Endothelial cell of umbilical vein (primary cell): ENCODE results near the gene RAB28. TPM values are rescaled to one million over a fixed set of nuclear protein-coding genes. Genes with fewer than 3 reads are reported as not detected.

Source experiments
- BruUV-seq: library from RNA; stranded (reverse); fragments of 400-500 nt; replicated peaks from 2 replicates; lab custom pipeline; 2021; lab: Mats Ljungman, UMichigan
- CTCF ChIA-PET: fragments of 300-600, 350-600 bp; sonication (Branson Sonifier 250); formaldehyde crosslinking; loops from one replicate; lab custom pipeline; 2021; ENCODE audit warnings: antibody characterized with exemption, inconsistent platforms; lab: Charles Lee
- POLR2A ChIA-PET: fragments of 300-600, 350-600 bp; sonication (Branson Sonifier 250); formaldehyde crosslinking; loops from one replicate; lab custom pipeline; 2021; ENCODE audit warnings: antibody characterized with exemption, inconsistent platforms; lab: Charles Lee
- DNase-seq: peaks from one replicate; pipeline ENCODE4 v3.0.0-alpha.2; 2011; ENCODE audit warnings: low read depth, low spot score
- FAIRE-seq: peaks from 2 replicates; lab custom pipeline; 2011; peaks lifted over from hg19 to GRCh38; lab: Jason Lieb, UNC
- H2AFZ ChIP-seq: 2 replicates; pipeline ENCODE4 v1.6.0; 2012; ENCODE audit warnings: low read depth, low read length, control low read depth, inconsistent platforms
- H3K27ac ChIP-seq: 2 replicates; pipeline ENCODE4 v1.5.1; 2011; ENCODE audit warnings: low read depth, mild to moderate bottlenecking, control low read depth, low read length, moderate library complexity; ENCODE audit not compliant: insufficient read depth
- H3K27me3 ChIP-seq, 2 experiments: 2 replicates each; pipeline versions ENCODE4 v1.6.0 to v1.6.1; 2011; ENCODE audit warnings: low read length in 2 of 2, mixed read lengths in 1 of 2; ENCODE audit not compliant: control insufficient read depth in 2 of 2, insufficient read depth in 2 of 2
- H3K36me3 ChIP-seq, 2 experiments: 2 replicates in 1 of 2; 3 replicates in 1 of 2; pipeline ENCODE4 v1.5.1; 2011; ENCODE audit warnings: low read length in 2 of 2, mild to moderate bottlenecking in 1 of 2, moderate library complexity in 1 of 2; ENCODE audit not compliant: control insufficient read depth in 2 of 2, insufficient read depth in 2 of 2; ENCODE audit errors: extremely low read depth in 1 of 2
- H3K4me1 ChIP-seq: 3 replicates; pipeline ENCODE4 v1.5.1; 2011; ENCODE audit warnings: mild to moderate bottlenecking, low read length; ENCODE audit not compliant: control insufficient read depth, insufficient read depth; ENCODE audit errors: extremely low read depth
- H3K4me2 ChIP-seq: 2 replicates; pipeline ENCODE4 v1.6.1; 2011; ENCODE audit warnings: low read length, control low read depth, mixed read lengths; ENCODE audit not compliant: insufficient read depth
- H3K4me3 ChIP-seq, 3 experiments: fragments of 200-600 bp in 1 of 3; sonication (generic), shearing (Covaris generic) in 1 of 3; replicated peaks in 1 of 3; 2 replicates each; pipeline ENCODE4 v1.5.1; 2011 to 2016; ENCODE audit warnings: control low read depth in 3 of 3, low read length in 3 of 3, mild to moderate bottlenecking in 2 of 3, inconsistent platforms in 1 of 3, low read depth in 1 of 3, moderate library complexity in 1 of 3; ENCODE audit not compliant: insufficient read depth in 1 of 3
- H3K79me2 ChIP-seq: 2 replicates; pipeline ENCODE4 v1.6.0; 2012; ENCODE audit warnings: low read length, inconsistent platforms; ENCODE audit not compliant: control insufficient read depth, insufficient read depth
- H3K9ac ChIP-seq: replicated peaks from 2 replicates; pipeline ENCODE3; 2011; ENCODE audit warnings: low read length, control low read depth; ENCODE audit not compliant: insufficient read depth; ENCODE audit errors: extremely low read depth
- H3K9me1 ChIP-seq: replicated peaks from 3 replicates; pipeline ENCODE4 v1.6.0; 2011; ENCODE audit warnings: mild to moderate bottlenecking, low read length; ENCODE audit not compliant: control insufficient read depth, insufficient read depth; ENCODE audit errors: extremely low read depth
- H3K9me3 ChIP-seq: replicated peaks from 2 replicates; pipeline ENCODE4 v1.5.1; 2012; ENCODE audit warnings: low read length, inconsistent platforms; ENCODE audit not compliant: control insufficient read depth, insufficient read depth
- H4K20me1 ChIP-seq: replicated peaks from 2 replicates; pipeline ENCODE3; 2011; ENCODE audit warnings: mild to moderate bottlenecking, low read length; ENCODE audit not compliant: control insufficient read depth, insufficient read depth; ENCODE audit errors: extremely low read depth
- CTCF ChIP-seq, 2 donors: IDR thresholded peaks; 1 replicate in 1 of 2; 2 replicates in 1 of 2; pipeline ENCODE4 v1.5.1; 2011; ENCODE audit warnings: low read length in 2 of 2, mild to moderate bottlenecking in 2 of 2, moderate library complexity in 2 of 2, control low read depth in 1 of 2, inconsistent platforms in 1 of 2, low read depth in 1 of 2; ENCODE audit not compliant: insufficient read depth in 1 of 2; ENCODE audit errors: extremely low read depth in 1 of 2
- EZH2 ChIP-seq: IDR thresholded peaks from 2 replicates; pipeline ENCODE4 v1.6.1; 2012; ENCODE audit warnings: borderline replicate concordance, low read depth, mild to moderate bottlenecking, moderate library complexity, low read length, inconsistent platforms; ENCODE audit not compliant: severe bottlenecking
- FOS ChIP-seq: IDR thresholded peaks from 2 replicates; pipeline ENCODE4 v1.6.1; 2011; ENCODE audit warnings: mild to moderate bottlenecking, low read length, moderate library complexity, borderline replicate concordance; ENCODE audit not compliant: insufficient read depth
- GATA2 ChIP-seq: IDR thresholded peaks from 2 replicates; pipeline ENCODE4 v1.7.0; 2011; ENCODE audit warnings: low read depth, mild to moderate bottlenecking, moderate library complexity, mixed read lengths, low read length; ENCODE audit not compliant: insufficient read length, insufficient read depth
- JUN ChIP-seq: IDR thresholded peaks from 2 replicates; pipeline ENCODE4 v1.6.1; 2011; ENCODE audit warnings: borderline replicate concordance, low read depth; ENCODE audit not compliant: insufficient read length, insufficient read depth
- MAX ChIP-seq: IDR thresholded peaks from 2 replicates; pipeline ENCODE4 v1.6.1; 2011; ENCODE audit not compliant: insufficient read depth, insufficient read length
- MYC ChIP-seq: IDR thresholded peaks from one replicate; pipeline ENCODE4 v1.6.1; 2011; ENCODE audit warnings: mild to moderate bottlenecking, low read depth, low read length
- POLR2A ChIP-seq: IDR thresholded peaks from 2 replicates; pipeline ENCODE4 v1.6.1; 2012; ENCODE audit warnings: low read depth, mild to moderate bottlenecking, control low read depth, low read length
- POLR2AphosphoS5 ChIP-seq: IDR thresholded peaks from 2 replicates; pipeline ENCODE4 v1.6.1; 2012; ENCODE audit warnings: low read depth, mild to moderate bottlenecking, control low read depth, low read length, moderate library complexity; ENCODE audit not compliant: insufficient read depth
- dilution Hi-C: fragments of 300-500 bp; cut with MboI; formaldehyde crosslinking; loops from one replicate; pipeline ENCODE4 v1.15.0; 2019; ENCODE audit warnings: low sequenced_read_pairs; ENCODE audit not compliant: extremely low pct_ligation_motif_present
- intact Hi-C: fragments of 100-400 bp; cut with micrococcal nuclease; formaldehyde crosslinking; loops from one replicate; pipeline ENCODE4 v1.10.0; 2022
- polyA plus RNA-seq, 4 experiments: library from polyadenylated mRNA; depleted of rRNA in 3 of 4; stranded (reverse) in 3 of 4; unstranded in 1 of 4; fragments of >200 nt; gene quantifications; 2 replicates each; pipeline versions ENCODE4 v1.2.1 to v1.2.3, GENCODE V29; 2011 to 2012; ENCODE audit warnings: missing spikeins in 1 of 4
- total RNA-seq: library from RNA; stranded (reverse); gene quantifications from 2 replicates; pipeline ENCODE4 v1.2.3, GENCODE V29; 2021

Gene RAB28
- total and polyA plus RNA-seq, 2 donors (not counting 3 experiments of a cell fraction or from before 2014, with no cell fraction given), result 13.0 to 13.2 TPM

- no peak overlapping the region for H3K27ac ChIP-seq
- H3K9ac ChIP-seq, result no peak overlapping the region
- no TSS peak for BruUV-seq
- CTCF ChIA-PET, result no interaction called here
- no peak for TF ChIP-seq CTCF (IDR thresholded peaks at IDR 0.05; ENCODE audit: extremely low read depth in 1 of 2, insufficient read depth in 1 of 2, low read depth in 1 of 2, low read length in 2 of 2)
- intact Hi-C loops (no loop called here), dilution Hi-C loops (no loop called here)
- DNase-seq (no peak), FAIRE-seq (no peak)
- no peaks in the 10 kb centered on the region for H3K36me3 ChIP-seq
- no peak overlapping the region for H3K4me2 ChIP-seq
- H3K4me1 ChIP-seq, result no peaks in the 10 kb centered on the region
- POLR2A ChIA-PET, result no interaction called here
- no peaks in the 10 kb centered on the region for H3K79me2 ChIP-seq
- H3K9me3 ChIP-seq, result no peaks in the 10 kb centered on the region
- peaks cover 2% of the 10 kb centered on the region for H4K20me1 ChIP-seq
- H3K9me1 ChIP-seq, result no peaks in the 10 kb centered on the region
- H2AFZ ChIP-seq, result no peak overlapping the region
- H3K4me3 ChIP-seq, result no peak overlapping the region
- no peaks in the 10 kb centered on the region for H3K27me3 ChIP-seq
Measured at GRCh38 chr4:13371048-13371447, 113.1 kb downstream of the RAB28 start.

- Histone ChIP-seq H3K9me3 (no peaks in the 10 kb centered on the region), H2AFZ (no peak overlapping the region), H3K27ac (no peak overlapping the region), H3K4me3 (no peak overlapping the region), H3K9me1 (no peaks in the 10 kb centered on the region), H3K4me2 (no peak overlapping the region), H3K4me1 (no peaks in the 10 kb centered on the region), H3K36me3 (no peaks in the 10 kb centered on the region), H4K20me1 (no peaks in the 10 kb centered on the region), H3K9ac (no peak overlapping the region), H3K27me3 (no peaks in the 10 kb centered on the region), H3K79me2 (no peaks in the 10 kb centered on the region)
- intact Hi-C loops (no loop called here), dilution Hi-C loops (no loop called here)
- DNase-seq (no peak), FAIRE-seq (no peak)
- TF ChIP-seq EZH2 (no peak), MYC (no peak), JUN (no peak), GATA2 (no peak), POLR2AphosphoS5 (no peak), MAX (no peak), FOS (no peak), POLR2A (no peak), CTCF (IDR thresholded peaks at IDR 0.05; ENCODE audit: extremely low read depth in 1 of 2, insufficient read depth in 1 of 2, low read depth in 1 of 2, low read length in 2 of 2) (no peak)
- ChIA-PET POLR2A (no interaction called here), CTCF (interaction anchor here (1.3 kb wide), 1 partner anchor 13 kb away, joined by 3 read pairs; no protein-coding TSS in a partner anchor)
- BruUV-seq, result no TSS peak
Measured at GRCh38 chr4:13368217-13368616, 115.9 kb downstream of the RAB28 start.
